Left ventricle myocardium superior (tissue), 1 donor: ENCODE measurements around the gene VWA7. TPM values are rescaled to one million over a fixed set of nuclear protein-coding genes. Genes with fewer than 3 reads are reported as not detected.
"Not testable (repeated sequence)": the region's sequence is repeated elsewhere in the genome, so short reads cannot be mapped to it uniquely, and the experiment has no call there.

ENCODE experiments used
- ATAC-seq: fragments of 200-7000 bp; cut with Tn5 transposase; one replicate; pipeline ENCODE4 v1.9.1; 2020; ENCODE audit warnings: mild to moderate bottlenecking, moderate library complexity
- DNase-seq: peaks from one replicate; pipeline ENCODE4 v3.0.0-alpha.2; 2020
- intact Hi-C: fragments of 100-400 bp; cut with micrococcal nuclease; formaldehyde crosslinking; loops from one replicate; pipeline ENCODE4 v1.11.0; 2022
- total RNA-seq: library from RNA; stranded (reverse); fragmentation: NEBNext Ultra II Directional; extraction: Animal tissue kit (Norgen Biotek cat#: 25700); gene quantifications from one replicate; pipeline ENCODE4 v1.2.1, GENCODE V29; 2021
- donor health status: DM: no; HTN: yes; CAD: no; lungs with severe emphysema.

VWA7 gene
- total RNA-seq, 1 donor from 2014 or later: 12.8 TPM

DNA sequence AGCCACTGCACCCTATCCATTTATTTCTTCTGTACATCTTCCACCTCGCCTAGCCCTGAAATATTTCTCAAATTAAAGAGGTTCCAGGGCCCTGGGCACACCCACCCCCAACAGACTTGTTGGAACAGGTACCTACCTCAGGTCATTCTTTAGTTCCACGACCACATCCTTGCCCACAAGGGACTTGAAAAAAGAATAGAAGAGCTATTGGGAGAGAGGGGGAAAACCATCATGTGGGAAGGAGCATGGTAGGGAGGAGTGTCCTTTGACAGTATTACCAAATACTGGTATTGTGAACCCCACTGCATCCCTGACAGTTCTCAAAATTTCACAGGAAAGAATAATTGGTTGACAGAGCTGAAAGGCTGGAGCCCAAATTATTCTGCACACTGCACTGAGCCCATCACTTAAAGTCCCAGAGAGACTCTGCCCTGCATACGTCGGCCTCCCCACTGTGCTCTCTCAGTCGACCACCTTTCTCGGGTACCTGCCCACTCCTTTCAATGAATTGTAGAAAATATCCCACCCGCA lies 28.9 kb upstream of the VWA7 start:
- DNase-seq (no peak), ATAC-seq (peak; percentile 2)
- intact Hi-C loops: no loop called here

DNA sequence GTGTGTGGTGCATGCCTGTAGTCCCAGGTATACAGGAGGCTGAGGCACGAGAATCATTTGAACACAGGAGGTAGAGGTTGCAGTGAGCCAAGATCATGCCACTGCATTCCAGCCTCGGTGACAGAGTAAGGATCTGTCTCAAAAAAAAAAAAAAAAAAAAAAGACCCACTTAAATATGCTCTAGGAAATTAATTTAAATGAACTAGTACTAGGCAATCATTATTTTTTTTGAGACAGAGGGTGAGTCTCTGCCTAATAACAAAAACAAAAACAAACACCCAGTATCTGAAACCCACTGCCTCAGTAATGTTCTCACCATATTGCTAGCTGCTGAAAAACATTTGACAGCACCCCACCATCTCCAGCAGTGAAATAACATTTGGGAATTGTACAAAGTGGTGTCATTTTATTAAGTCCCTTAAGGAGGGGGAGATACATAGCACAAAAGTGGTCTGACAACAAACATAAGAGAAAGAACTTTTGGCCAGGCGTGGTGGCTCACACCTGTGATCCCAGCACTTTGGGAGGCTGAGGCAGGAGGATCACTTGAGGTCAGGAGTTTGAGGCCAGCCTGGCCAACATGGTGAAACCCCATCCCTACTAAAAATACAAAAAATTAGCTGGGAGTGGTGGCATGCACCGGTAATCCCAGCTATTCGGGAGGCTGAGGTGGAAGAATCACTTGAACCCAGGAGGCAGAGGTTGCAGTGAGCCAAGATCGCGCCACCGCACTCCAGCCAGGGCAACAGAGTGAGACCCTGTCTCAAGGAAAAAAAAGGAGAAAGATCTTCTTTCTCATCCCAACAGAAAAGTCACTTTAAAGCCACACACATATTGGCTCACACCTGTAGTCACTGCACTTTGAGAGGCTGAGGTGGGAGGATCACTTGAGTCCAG lies 24.2 kb upstream of the VWA7 start:
- intact Hi-C loops, ATAC-seq, DNase-seq: not testable (repeated sequence)

- DNase-seq: no peak
- intact Hi-C loops: no loop called here
- no peak for ATAC-seq
Observed at GRCh38 chr6:31799781-31800180, 22.7 kb upstream of the VWA7 start.

GRCh38 chr6:31797588-31797987 lies 20.5 kb upstream of the VWA7 start:
- intact Hi-C loops: no loop called here
- ATAC-seq (no peak), DNase-seq (no peak)

DNA sequence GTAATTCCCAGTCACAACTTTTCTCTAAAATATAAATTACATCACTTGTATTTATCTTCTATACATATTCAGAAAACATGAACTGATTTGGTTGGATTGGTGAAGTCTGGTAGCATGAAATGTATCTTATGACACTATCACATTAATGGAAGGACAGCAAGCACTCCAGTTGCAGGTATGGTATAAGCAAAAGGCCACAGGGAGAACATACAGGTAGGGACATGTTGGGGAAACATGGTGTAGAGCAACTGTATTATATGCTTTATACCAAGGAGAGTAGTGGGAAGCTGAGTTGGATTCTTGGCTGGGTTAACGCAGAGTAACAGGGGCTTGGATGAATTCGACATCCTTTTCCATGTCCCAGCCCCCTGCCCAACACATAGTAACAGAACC lies 19.9 kb upstream of the VWA7 start:
- intact Hi-C loops: no loop called here
- DNase-seq (no peak), ATAC-seq (no peak)

GRCh38 chr6:31795616-31796298 lies 18.6 kb upstream of the VWA7 start, which contains the start of gene VARS1:
VARS1 (minus strand) TSS chr6:31795752; CDS start chr6:31795217, 535 bp downstream.
- ATAC-seq: peak; percentile 96
- intact Hi-C loops: no loop called here
- DNase-seq: peak; percentile 96

GRCh38 chr6:31794866-31795615 lies 17.9 kb upstream of the VWA7 start:
- DNase-seq (peak; percentile 33), ATAC-seq (peak; percentile 9)
- intact Hi-C loops: no loop called here

DNA sequence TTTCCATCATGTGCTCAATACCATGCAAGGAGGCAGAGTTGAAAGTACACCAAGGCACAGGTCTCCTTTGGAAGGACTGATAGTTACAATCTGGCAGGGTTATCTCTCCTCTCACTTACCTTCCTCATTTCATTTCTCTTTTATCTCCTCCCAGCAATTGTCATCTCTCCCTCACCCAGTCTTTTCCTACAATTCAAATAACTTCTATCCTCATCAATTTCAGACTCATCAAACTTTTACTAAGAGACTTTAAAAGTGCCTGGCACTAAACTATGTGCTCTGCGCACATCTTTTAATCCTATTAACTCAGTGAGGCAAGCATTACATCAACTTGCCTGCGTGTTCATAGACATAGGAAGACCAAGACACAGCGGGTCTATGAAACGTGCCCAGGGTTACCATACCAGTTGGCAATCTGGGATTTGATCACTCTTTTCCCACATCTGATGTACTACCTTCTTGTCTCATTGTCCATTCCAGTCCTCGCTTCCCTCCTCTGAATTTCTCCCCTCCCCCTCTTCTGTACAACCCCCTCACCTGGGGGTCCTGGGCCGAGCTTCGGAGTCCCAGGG lies 17.3 kb upstream of the VWA7 start:
- DNase-seq (peak; percentile 7), ATAC-seq (no peak)
- intact Hi-C loops: no loop called here

DNA sequence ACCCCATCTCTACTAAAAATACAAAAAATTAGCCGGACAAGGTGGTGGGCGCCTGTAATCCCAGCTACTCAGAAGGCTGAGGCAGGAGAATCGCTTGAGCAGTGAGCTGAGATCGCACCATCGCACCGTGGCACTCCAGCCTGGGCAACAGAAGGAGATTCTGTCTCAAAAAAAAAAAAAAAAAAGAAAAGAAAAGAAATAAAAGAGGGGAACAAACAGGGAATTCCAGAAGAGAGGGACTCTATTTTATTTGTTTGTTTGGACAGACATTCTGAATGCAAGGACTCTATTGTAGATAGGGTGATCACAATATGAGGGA lies 16.8 kb upstream of the VWA7 start:
- intact Hi-C loops, DNase-seq, ATAC-seq: not testable (repeated sequence)

GRCh38 chr6:31792761-31793171 lies 15.6 kb upstream of the VWA7 start:
- DNase-seq (no peak), ATAC-seq (no peak)
- intact Hi-C loops: no loop called here

GRCh38 chr6:31792090-31792374 lies 14.9 kb upstream of the VWA7 start:
- ATAC-seq (no peak), DNase-seq (no peak)
- intact Hi-C loops: no loop called here

DNA sequence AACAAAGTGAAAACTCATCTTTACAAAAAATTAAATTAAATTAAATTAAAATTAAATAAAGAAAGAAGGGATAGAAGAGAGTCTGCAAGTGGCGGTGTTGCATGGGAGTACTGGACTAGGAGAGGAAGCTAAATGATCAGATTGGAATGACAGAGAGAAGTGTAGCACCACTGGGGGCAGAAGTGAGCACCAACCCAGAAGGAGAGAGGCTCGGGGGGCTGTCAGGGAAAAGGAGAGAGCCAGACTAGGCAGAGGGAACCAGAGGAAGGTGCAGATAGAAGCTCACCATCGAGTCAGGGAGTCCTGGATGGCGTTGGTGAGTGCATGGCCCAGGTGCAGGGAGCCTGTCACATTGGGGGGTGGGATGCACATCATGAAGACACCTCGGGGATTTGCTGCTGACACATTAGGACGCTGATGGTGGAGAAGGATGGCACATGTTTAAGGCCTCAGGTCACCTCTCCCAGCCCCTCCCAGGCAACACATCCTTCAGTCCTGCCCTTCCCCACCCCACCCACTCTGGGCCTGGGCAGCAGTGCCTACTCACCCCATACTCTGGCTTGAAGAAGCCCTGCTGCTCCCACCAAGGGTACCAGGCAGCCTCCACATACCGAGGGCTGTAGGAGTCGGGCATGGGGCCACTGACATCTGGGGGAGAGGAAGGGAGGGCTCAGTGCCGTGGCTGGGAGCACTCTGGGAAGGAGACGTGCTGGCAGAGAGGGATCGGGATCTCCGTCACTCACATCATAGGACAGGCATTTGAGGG lies 14.4 kb upstream of the VWA7 start:
- ATAC-seq (no peak), DNase-seq (no peak)
- intact Hi-C loops: no loop called here

DNA sequence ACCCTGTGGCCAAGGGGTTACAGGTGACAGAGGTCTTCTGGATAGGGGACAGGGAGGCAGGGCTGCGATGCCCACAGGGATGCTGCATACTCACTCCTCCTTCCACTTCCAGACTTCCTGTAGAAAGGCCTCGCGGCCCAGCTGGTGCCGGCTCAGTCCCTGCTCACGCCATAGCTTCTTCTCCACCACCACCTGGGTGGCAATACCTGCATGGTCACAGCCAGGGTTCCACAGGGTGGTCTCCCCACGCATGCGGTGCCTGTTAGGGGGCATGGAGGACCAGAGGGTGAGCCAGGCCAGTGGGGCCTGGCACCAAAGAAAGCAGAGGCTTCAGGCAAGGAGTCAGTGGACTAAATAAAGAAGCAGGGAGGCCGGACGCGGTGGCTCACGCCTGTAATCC lies 8.3 kb upstream of the VWA7 start:
- intact Hi-C loops: no loop called here
- ATAC-seq: no peak

DNA sequence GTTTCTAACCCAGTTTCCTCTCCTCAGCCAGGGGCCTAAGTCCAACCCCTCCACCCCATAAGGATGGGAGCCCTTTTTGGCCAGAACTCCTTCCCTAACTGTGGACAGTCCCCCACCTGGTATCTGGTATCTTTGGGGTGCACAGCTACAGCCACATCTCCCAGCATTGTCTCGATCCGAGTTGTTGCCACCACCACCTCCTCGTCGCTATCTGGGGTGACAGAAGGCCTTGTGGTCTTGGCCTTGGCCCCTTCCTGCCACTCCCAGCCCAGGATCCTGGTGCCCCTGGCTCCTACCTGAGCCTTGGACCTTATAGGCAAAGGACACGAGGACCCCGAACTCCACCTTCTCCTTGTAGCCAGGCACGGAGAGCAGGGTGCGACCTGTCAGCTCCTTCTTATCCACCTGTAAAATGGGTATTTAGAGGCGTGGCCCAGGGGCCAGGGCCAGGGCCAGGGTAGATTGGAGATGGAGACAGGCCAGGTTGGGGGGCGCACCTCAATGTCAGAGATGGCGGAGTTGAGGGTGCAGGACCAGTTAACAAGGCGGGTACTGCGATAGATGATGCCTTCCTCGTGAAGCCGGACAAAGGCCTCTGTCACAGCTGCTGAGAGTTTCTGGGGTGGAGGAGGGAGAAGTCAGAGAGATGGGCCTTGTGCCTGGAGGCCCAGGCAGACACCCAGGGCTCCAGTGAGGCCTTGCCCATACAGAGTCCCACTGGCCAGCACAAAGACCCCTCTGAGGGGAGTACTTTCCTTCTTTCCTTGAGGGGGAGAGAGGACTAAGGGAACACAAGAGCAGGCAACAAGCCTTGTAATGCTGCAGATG lies 7.2 kb upstream of the VWA7 start:
- DNase-seq (no peak), ATAC-seq (no peak)
- intact Hi-C loops: no loop called here

More for the DNA sequence above, 8.3 kb upstream of the VWA7 start:
- no peak for DNase-seq

DNA sequence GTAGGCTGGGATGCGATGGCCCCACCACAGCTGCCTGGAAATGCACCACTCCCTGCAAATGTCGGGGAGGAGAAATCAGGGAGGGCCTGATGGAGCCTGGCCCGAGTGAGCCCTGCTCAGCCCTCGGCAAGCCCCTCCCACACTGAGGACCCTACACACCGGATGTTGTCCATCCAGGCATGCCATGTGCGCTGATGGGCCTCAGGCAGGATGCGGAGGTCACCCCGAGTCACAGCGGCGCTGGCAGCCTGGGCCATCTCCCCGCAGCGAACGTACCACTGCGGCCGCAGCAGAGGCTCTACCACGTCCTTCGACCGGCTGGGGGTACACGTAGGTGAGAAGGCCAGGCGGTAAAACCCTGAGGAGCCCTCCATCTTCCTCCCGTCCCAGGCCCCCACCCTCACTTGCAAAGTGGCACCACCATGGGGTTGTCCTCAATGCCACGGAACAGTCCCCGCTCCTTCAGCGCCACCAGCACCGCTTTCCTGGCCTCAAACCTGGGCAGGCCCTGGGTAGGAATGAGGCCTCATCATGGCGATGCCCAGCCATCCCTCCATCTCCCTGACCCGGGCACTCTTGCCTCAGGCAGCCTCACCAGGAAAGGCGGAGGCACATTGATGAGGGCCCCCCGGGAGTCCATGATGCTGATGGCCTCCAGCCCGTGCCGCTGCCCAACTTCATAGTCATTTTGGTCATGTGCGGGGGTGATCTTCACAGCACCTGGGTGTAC lies 5.2 kb upstream of the VWA7 start:
- intact Hi-C loops: no loop called here
- ATAC-seq (no peak), DNase-seq (no peak)

- ATAC-seq: no peak
- no peak for DNase-seq
- intact Hi-C loops: no loop called here
Observed at GRCh38 chr6:31781244-31782125, 4.4 kb upstream of the VWA7 start.
